ENCODE results near the gene COL8A2.
A peak's percentile ranks its signal among the peaks of the same experiment; 100 is the strongest.
"Not testable (repeated sequence)": the region's sequence is repeated elsewhere in the genome, so short reads cannot be mapped to it uniquely, and the experiment has no call there.

Gene COL8A2

DNA sequence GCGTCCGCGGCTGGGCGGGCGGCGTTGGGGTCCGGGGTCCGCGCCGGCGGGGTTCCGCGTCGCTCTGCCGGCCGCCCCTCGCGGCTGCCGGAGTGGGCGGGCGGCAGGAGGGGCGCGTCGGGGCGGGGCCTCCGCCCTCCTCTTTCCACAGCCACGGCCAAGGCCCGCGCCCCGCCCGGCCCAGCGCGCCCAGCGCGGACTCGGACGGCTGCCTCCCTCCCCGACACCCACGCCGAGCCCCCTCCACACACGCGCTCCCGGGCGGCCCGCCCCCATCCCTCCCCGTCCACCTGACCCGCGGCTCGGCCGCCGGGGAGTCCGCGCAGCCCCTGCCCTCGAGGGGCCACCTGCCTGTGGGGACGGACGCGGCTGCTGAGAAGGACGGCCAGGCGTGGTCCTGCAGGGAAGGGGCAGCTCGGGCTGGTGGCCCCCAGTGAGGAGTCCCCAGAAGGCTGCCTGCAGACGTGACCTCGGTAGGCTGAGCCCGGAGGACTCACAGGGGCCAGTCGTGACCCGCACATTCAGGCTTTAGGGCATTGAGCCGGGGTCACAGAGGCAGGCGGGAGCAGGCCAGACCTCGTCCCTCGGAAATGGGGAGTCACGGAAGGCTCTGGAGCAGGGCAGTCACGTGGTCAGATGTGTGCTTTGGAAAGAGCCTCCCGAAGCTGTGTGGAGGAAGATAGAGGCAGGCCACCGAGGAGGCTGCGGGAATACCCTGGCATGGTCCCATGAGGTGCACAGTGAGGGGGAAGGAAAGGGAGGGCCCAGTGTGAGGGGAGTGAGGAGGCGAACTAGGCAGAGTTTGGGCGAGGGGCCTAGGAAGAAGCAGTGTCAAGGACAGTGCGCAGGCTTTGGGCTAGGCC, at the start of gene COL8A2:
COL8A2 (minus strand) TSS at position 94 of the 863 bp plus-strand sequence. CDS start 24,980 bp downstream, outside the sequence.
- no peak for DNase-seq

GRCh38 chr1:36174713-36175112, 49.7 kb upstream of the COL8A2 start:
- DNase-seq = peak in 1 of 2 experiments; percentile 19

DNA sequence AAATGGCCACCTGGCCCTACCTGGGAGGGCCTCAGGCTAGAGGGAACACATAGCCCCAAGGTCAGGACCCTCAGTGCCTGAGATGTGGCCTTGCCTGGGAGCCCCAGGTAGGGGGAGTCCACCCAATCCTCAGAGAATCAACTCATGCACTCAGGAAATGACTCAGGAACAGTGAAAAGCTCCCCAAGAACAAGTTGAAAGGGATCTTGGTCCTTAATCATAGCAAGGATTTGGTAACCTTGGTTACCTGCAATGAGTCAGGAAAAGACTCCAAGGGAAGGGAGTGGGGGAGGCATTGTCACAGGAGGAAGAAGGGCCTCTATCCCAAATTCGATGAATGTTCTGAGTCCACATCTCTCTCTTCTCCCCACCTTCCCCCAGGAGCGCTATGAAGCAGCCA, 48.0 kb upstream of the COL8A2 start:
- DNase-seq = no peak

DNA sequence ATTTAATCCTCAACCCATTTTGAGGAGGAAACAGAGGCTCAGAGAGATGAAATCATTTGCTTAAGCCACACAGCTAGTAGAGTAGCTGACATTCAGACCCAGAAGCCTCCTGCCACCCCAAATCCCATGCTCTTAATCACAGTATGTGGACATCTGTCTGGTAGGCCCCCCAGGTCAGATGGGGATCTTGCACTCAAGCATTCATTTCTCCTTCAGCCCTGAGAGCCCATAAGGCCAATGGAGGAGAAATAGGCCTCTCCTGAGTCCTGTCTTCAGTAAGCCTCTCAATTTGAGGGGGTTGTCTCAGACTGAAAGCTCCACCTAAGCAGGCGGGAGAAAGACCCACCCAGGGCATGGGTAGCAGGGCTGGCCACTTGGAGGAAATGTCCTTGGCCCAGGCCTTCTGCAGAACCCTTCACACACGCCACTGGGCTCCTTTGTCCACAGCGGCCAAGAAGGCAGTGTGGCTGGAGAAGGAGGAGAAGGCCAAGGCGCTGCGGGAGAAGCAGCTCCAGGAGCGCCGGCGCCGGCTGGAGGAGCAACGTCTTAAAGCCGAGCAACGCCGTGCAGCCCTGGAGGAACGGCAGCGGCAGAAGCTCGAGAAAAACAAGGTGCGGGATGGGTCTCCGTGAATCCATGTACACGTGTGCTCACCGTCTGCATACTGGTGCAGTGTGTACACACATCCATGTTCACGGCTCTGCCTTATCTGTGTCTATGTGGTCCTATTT, 47.2 kb upstream of the COL8A2 start:
- DNase-seq = no peak

DNA sequence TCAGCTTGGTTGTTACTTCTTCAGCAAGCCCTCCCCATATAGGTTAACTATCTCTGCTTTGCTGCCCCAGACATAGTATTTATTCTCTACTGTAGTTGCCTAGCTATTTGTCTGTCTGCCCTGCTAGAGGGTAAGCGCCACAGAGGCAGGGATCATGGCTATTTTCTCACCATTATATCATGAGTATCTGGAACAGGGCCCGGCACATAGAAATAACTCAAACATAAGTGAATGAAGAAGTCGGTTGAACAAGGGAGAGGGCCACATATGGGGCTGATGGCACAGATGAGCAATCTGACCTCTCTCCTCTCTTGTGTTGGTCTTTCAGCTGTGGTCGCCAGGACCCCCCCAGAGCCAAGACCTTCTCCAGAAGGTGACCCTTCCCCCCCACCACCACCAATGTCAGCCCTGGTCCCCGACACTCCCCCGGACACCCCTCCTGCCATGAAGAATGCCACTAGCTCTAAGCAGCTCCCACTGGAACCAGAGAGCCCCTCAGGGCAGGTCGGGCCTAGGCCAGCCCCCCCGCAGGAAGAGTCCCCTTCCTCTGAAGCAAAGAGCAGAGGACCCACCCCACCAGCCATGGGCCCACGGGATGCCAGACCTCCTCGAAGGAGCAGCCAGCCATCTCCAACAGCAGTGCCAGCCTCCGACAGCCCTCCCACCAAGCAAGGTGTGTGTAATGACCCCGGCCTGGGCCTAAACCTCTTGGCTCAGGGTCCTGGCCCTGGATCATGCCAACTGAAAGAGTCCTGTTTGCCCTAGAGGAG, 45.8 kb upstream of the COL8A2 start:
- DNase-seq = no peak

DNA sequence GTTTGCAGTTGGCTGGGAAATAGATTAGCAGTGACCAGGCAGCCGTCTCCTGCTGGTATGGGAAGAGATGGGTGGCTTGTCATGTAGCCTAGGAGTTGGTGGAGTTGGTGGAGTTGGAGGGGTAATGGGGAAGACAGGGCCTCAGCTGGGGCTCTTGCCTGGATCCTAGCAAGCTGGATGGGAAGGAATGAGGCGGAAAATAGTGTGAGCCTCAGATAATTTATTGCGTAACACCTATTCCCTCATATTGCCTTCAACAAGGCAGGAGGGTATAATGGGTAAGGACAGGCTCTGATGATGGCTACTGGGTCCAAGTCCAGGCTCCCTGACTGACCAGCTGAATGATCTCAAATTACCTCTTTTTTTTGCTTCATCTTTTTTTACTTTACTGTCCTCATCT, 43.5 kb upstream of the COL8A2 start:
- no peak for DNase-seq

GRCh38 chr1:36166938-36167905, 42.2 kb upstream of the COL8A2 start:
- no peak for DNase-seq

GRCh38 chr1:36166136-36166535, 41.1 kb upstream of the COL8A2 start:
- DNase-seq = no peak

DNA sequence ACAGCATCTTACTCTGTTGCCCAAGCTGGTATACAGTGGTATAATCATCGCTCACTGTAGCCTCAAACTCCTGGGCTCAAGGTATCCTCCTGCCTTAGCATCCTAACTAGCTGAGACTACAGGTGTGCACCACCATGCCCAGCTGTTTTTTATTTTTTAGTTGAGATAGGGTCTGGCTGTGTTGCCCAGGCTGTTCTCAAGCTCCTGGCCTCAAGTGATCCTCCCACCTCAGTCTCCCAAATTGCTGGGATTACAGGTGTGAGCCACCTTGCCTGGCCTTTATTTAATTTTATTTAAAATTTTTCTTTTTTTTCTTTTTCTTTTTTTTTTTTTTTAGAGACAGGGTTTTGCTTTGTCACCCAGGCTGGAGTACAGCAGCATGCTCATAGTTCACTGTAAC, 40.1 kb upstream of the COL8A2 start:
- no peak for DNase-seq

DNA sequence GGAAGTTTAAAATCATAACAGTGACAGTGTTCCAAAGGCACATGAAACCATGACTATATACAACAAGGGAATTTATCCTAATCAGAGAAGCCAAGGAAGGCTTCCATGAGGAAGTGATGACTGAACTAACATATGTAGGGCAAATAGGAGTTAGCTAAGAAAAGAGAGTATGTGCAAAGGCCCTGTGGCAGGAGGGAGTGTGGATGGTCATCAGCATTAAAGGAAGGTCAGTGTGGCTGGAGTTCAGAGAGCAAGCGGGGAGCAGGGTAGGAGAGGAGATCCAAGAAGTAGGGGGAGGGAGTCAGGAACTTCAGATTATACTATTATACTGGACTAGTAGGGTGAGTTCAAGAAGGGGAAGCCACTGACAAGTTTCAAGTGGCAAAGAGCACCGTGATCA, 39.3 kb upstream of the COL8A2 start:
- DNase-seq = no peak

DNA sequence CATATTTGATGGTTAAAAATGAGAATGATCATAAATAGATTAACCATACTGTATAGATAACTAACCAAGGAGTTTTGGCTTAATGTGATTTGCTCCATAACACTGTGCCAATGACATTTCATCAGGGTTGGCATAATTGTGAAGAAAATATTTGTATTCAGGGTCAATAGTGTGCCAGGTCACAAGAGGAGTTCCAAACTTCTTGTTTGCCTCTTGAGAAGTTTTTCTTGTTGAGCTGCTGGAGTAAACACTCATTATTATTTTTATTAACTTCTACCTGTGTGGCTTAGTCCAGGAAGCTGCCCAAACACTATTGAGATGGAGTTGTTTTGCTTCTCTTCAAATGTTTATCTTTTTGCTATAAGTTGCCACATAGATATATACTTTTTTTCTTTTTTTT, 38.4 kb upstream of the COL8A2 start:
- DNase-seq = no peak

- DNase-seq = no peak
Observed at GRCh38 chr1:36162680-36163239, 37.7 kb upstream of the COL8A2 start.

DNA sequence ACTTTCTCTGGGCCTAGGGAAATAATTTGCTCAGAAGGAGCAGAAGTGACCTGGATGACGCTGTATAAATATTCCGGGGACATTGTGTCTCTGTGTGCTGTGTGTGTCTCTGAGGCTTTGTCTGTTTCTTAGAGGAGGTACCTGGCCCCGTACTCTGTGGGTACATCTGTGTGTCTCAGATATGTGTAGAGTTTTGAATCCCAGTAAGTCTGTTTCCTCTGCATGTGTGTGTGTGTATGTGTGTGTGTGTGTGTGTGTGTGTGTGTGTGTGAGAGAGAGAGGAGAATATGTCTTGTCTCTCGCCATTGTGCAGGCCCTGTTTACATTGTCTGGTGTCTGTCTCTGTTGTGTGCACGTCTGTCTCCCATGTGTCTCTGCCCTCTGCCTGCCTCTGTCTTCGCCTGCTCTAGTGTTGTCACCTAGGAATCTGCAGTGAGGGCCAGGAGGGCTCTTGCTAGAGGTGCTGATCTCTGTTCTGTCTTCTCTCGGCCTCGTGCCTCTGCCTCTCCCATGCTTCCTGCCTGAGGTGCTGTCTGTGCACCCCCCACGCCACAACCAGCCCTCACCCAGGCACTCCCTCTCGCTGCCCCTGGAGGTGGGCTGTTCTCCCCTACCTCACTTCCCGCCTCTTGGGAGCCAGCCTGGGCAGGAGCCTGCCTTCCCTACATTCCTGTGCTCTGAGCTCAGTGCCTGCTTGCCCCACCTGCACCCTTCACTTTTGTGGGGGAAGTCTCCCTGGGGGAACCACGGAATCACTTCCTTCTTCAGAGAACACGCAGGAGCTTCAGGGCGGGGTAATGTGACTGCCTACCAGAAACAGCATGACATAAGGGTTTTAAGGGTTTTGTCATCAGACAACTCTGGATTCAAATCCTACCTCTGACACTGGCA, 36.9 kb upstream of the COL8A2 start:
- DNase-seq = no peak

GRCh38 chr1:36160949-36161485, 36.0 kb upstream of the COL8A2 start:
- no peak for DNase-seq

GRCh38 chr1:36160388-36160948, 35.4 kb upstream of the COL8A2 start:
- no peak for DNase-seq

- no peak for DNase-seq
Observed at GRCh38 chr1:36159614-36160387, 34.8 kb upstream of the COL8A2 start.

- not testable (repeated sequence) for DNase-seq
Observed at GRCh38 chr1:36158827-36159252, 33.8 kb upstream of the COL8A2 start.

DNA sequence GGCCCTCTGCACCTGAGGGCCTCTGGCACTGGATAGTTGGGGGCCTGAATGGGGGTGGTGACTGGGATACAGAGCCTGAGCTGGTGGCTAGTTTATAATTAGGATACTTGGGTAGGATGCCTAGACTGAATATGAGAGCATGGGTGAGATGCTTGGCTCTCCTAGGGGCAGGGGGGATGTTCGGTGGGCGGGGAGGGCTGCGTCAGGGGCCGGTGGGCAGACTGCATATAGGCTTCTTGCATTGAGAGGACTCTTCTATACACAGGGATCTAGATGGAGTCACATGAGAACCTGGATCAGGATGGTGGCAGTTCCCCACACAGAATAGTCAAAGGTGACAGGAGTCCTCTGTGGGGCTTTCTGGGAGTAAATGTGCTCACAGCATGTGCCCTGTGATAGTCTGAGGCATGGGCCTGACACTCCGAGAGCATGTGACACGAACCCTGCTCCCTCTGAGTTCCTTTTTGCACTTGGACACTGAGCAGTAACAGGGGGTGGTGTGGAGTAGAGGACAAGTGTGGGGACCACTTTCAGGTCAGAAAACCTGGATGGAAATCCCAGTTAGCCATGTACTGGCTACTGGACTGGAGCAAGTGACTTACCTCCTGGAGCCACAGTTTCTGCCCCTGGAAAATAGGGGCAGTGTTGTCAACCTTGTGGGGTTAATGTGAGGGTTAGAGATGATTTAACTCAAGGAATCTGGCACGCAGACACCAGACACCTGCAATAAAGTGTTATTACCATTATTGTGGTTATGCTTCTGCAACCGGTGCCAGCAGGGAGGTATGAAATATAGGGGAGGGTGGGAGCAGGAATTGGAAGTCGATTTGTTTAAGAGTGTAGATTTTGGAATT, 33.2 kb upstream of the COL8A2 start:
- no peak for DNase-seq
